Measurements from ENCODE around the gene HTR3C. TPM values are rescaled to one million over a fixed set of nuclear protein-coding genes. Genes with fewer than 3 reads are reported as not detected.
"Not testable (repeated sequence)": the region's sequence is repeated elsewhere in the genome, so short reads cannot be mapped to it uniquely, and the experiment has no call there.

The HTR3C gene
- polyA plus RNA-seq, 3 donors, result not detected

DNA sequence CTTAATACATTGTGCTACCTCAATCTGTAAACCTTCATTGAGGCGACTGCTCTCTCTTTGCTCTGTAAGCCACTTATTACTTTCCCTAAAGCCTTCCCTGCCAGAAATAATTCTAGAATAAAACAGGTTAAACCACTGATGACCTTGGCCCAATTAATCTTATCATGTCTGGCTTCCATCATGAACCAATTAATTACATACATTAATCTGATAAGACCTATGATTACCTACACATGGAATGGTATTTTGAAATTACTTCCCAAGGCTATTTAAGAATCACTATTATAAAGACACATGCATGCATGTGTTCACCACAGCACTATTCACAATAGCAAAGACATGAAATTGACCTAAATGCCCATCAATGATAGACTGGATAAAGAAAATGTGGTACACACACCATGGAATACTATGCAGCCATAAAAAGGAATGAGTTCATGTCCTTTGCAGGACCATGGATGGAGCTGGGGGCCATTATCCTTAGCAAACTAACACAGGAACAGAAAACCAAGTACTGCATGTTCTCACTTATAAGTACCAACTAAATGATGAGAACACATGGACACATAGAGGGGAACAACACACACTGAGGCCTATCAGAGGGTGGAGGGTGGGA, 24.5 kb upstream of the HTR3C start:
- H3K27ac ChIP-seq (ENCODE audit: low read depth, low read length), result not testable (repeated sequence)
- 66 to 91% (median 90%) methylated on average over 1 of the region's 1 CpG for WGBS, 3 donors

DNA sequence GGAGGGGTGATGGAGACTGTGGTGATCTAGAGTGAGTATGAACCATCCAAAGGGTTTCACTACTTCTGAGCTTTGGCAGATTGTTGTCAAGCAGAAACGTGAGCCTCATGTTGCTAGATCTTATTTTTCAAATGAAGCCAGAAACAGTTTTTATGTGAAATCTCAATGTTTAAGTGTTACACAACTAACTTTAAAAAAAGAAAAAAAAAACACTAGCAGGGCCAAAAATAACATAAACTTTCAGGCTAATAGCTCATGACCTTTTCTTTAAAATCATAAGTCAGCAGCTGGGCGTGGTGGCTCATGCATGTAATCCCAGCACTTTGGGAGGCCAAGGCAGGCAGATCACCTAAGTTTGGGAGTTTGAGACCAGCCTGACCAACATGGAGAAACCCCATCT, 23.4 kb upstream of the HTR3C start:
- no peak overlapping the region for H3K27ac ChIP-seq (ENCODE audit: low read depth, low read length)
- WGBS, 3 donors, result 57 to 81% (median 68%) methylated on average over 2 of the region's 2 CpGs

DNA sequence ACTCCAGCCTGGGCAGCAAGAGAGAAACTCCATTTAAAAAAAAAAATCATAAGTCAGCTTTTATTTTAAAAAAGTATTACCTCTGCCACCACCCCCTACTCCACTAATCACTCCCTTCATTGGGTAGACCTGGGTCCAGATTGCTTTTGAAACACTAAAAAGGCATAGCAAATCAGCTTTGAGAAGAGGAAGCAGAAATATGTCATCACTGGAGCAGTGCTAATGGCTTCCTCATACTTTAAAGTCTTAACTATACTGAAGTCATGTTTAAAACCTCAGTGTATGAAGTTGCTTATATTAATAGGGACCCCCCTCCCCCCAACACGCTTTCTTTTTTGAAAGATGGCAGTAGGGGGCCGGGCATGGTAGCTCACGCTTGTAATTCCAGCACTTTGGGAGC, 22.3 kb upstream of the HTR3C start:
- no peak overlapping the region for H3K27ac ChIP-seq (ENCODE audit: low read depth, low read length)
- 74 to 84% (median 77%) methylated on average over 3 of the region's 3 CpGs for WGBS, 3 donors

DNA sequence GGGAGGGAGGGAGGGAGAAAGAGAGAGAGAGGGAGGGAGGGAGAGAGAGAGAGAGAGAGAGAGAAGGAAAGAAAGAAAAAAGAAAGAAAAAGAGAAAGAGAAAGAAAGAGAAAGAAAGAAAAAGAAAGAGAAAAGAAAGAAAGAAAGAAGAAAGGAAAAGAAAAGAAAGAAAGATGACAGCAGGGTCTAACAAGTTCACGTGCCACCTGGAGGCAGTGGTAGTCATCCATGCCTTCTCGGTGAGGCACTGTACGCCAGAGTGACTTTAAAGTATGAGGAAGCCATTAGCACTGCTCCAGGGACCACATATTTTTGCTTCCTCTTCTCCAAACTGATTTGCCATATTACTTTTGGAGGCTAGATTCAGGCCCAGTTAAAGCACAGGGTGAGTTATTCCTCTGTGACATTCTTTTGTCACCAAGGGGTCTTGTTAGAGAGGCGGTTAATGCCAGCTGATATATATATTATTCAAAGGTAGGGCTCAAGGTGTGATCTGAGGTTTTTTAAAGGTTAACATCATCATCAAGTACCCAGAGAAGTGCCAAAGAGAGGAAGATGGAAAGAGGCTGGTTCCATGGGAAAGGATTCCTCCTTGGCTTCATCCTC, 21.6 kb upstream of the HTR3C start, which contains the start of gene HTR3D:
Gene HTR3D (plus strand): TSS at position 556 of the 606 bp plus-strand sequence. CDS start 0 bp downstream, at position 556.
- WGBS, 3 donors, result 57 to 61% (median 58%) methylated on average over 4 of the region's 4 CpGs
- no peak within 1 kb of the TSS for H3K27ac ChIP-seq (ENCODE audit: low read depth, low read length)

DNA sequence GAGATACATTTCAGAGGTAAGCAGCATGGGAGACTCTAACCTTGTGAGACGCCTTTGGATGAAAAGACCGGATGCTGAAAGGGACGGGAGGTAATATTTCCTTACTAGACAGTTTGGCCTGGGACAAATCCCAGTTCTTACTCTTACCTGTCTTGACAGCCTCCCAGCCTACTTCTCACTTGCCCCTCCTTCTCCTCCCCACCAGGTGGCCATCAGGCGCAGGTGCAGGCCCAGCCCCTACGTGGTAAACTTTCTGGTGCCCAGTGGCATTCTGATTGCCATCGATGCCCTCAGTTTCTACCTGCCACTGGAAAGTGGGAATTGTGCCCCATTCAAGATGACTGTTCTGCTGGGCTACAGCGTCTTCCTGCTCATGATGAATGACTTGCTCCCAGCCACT, 15.0 kb upstream of the HTR3C start:
- WGBS, 3 donors, result 66 to 72% (median 72%) methylated on average over 7 of the region's 7 CpGs
- H3K27ac ChIP-seq (ENCODE audit: low read depth, low read length), result no peak overlapping the region

DNA sequence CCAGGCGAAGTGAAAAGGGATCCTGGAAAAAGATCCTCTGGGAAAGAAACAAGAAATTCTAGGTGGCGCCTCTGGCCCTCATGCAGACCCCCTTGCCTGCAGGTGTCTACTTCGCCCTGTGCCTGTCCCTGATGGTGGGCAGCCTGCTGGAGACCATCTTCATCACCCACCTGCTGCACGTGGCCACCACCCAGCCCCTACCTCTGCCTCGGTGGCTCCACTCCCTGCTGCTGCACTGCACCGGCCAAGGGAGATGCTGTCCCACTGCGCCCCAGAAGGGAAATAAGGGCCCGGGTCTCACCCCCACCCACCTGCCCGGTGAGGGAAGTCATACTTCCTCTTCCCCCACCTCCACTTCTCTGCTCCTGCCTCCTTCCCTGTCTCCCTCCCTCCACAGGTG, 14.5 kb upstream of the HTR3C start:
- 76 to 82% (median 78%) methylated on average over 7 to 9 of the region's 9 CpGs for WGBS, 3 donors
- not testable (repeated sequence) for H3K27ac ChIP-seq (ENCODE audit: low read depth, low read length)

DNA sequence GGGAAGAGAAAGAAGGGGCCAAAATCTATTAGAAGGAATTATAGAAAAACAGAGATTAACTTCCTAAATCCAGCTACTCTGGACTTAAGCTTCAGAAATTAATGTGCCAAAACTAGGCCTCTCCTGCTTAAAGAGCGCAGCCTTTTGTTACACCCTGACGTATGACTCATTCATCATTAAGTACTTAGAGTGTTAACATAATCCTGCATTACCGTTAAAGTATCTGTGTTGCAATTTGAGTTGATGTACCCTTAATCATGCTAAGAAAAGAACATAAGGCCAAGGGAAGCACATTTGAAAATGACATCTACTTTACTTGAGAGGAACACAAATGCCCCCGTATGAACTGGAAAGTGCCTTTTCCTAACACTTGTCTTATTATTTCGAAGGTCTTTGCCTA, 13.4 kb upstream of the HTR3C start:
- 56 to 70% (median 57%) methylated on average over 5 of the region's 5 CpGs for WGBS, 3 donors
- H3K27ac ChIP-seq (ENCODE audit: low read depth, low read length), result no peak overlapping the region

DNA sequence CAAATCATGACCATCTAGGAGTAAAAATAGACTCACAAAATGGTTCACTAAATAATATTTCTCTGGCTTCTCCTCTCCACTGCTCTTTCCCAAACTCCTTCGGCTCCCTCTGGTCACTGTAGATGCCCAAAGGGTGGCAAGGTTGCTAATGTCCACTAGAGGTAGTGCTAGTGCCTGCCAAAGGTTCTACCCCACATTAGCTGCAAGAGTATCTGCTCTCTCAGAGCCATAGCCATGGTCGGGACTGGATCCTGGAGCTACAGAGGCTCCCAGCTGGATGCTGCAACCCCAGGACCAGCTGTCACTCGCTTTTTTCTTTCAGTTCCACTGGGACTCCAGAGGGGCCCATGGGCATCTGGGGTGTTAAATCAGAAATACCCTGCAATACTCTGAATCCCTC, 12.8 kb upstream of the HTR3C start:
- no peak overlapping the region for H3K27ac ChIP-seq (ENCODE audit: low read depth, low read length)
- 37 to 58% (median 44%) methylated on average over 3 of the region's 3 CpGs for WGBS, 3 donors

DNA sequence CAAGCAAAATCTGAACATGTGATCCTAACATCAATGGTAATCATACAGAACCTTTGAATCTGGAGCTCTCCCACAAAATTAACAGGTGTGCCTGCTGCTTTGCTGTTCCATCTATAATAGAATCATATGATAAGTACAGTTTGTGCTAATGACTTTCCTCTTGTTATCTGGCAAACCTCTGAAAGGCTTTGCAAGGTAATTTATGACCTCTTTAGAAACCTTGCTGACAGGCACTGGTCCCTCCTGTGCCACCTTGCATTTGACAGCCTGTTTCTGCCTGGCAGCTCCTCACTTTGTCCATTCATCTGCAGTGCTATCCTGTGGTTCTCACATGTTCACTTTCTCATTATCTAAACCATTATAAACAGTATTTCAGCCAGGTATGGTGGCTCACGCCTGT, 10.2 kb upstream of the HTR3C start:
- 81 to 88% (median 83%) methylated on average over 1 of the region's 1 CpG for WGBS, 3 donors
- no peak overlapping the region for H3K27ac ChIP-seq (ENCODE audit: low read depth, low read length)

DNA sequence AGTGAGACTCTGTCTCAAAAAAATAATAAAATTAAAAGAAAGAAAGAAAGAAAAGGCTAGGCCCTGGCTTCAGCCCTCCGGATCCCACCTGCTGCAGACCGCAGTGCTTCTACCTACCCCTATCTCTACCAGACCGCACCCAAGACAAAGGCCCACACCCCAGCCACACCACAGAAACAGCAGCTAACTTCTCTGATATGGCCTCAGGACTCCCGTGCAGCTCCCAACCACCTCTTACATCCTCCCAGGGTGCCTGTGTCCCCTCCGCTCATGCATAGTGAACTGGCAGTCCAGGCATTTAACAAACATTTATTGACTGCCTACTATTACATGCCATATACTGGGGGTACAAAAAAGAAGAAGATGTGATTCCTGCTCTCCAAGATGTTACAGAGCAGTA, 6.9 kb upstream of the HTR3C start:
- WGBS, 3 donors, result 93 to 94% (median 93%) methylated on average over 5 of the region's 5 CpGs

DNA sequence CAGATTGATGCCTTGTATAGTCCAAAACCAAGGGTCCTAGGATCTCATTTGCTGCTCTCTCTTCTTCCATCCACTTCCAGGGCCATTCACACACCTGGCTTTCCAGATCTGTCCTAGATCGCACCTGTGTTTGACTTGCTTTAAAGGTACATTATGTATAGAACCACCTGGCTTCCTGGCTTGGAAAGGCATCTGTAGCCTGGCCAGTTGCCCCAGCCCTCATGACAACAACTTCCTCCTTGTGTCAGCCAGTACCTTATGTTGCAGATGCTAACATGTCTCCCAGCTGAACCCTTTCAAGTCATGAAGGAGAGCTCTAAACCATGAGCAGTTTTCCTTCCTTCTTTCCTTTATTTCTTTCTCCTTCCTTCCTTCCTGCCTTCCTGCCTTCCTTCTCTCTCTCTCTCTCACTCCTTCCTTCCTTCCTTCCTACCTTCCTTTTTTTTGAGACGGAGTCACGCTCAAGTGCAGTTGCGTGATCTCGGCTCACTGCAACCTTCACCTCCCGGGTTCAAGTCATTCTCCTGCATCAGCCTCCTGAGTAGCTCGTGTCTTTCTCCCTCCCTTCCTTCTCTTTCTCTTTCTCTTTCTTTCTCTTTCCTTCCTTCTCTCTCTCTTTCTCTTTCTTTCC, 2.5 kb upstream of the HTR3C start:
- WGBS, 3 donors, result 69 to 79% (median 72%) methylated on average over 7 of the region's 7 CpGs
- no peak overlapping the region for H3K27ac ChIP-seq (ENCODE audit: low read depth, low read length)

More for the DNA sequence above, 6.9 kb upstream of the HTR3C start:
- H3K27ac ChIP-seq (ENCODE audit: low read depth, low read length), result no peak overlapping the region

DNA sequence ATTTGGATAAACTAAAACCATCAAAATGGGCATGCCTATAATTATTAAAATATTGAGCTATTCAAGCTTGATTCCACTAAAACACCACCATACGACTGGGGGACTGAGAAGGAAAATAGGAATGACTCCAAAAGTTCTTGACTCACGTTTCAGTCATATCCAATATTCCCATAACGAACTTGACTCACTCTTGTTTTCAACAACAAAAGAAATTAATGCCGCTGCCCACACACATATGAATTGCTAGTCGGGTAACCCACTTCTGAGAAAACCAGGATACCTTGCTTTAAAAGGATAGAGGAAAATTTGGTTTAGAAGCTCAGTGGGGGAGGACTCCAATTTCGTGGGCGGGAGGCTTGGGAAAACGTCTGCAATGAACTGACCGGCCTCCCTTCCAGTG, 5.2 kb downstream of the HTR3C start:
- WGBS, 3 donors, result 65 to 69% (median 67%) methylated on average over 9 of the region's 9 CpGs
- H3K27ac ChIP-seq (ENCODE audit: low read depth, low read length), result no peak overlapping the region

DNA sequence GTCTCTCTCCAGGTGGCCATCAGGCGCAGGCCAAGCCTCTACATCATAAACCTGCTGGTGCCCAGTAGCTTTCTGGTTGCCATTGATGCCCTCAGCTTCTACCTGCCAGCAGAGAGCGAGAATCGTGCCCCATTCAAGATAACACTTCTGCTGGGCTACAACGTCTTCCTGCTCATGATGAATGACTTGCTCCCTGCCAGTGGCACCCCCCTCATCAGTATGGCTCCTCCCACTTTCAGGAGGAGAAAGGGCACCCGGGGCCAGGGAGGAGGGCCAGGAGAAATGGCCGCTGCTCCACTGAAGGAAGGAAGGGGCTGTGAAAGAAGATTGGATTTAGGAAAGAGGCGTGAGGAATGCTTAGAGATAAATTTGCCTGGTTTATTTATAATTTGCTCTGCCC, 6.6 kb downstream of the HTR3C start:
- 47 to 48% (median 48%) methylated on average over 6 to 7 of the region's 7 CpGs for WGBS, 3 donors
- no peak overlapping the region for H3K27ac ChIP-seq (ENCODE audit: low read depth, low read length)

DNA sequence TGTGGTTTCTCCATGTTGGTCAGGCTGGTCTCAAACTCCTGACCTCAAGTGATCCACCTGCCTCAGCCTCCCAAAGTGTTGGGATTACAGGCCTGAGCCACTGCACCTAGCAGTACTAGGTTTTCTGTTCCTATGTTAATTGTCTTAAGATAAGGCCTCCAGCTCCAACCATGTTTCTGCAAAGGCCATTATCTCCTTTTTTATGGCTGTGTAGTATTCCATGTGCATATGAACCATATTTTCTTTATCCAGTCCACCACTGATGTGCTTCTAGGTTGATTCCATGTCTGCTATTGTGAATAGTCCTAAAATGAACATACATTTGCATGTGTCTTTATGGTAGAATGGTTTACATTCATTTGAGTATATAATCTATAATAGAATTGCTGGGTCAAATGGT, 9.8 kb downstream of the HTR3C start:
- no peak overlapping the region for H3K27ac ChIP-seq (ENCODE audit: low read depth, low read length)

DNA sequence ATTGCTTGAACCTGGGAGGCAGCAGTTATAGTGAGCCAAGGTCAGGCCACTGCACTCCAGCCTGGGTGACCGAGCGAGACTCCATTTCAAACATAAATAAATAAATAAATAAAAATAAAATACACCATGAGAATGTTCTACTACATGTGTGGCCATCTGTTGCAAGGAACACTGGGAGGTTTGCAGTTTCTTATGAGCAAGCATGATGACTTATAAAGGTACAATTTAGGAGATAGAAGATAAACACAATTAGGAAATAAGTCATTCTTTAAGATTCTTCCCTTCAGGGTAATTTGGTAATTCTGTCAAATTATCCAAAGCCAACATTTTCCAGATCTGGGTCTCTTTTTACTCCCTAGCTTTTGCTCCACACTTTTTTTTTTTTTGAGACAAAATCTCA, 13.4 kb downstream of the HTR3C start:
- no peak overlapping the region for H3K27ac ChIP-seq (ENCODE audit: low read depth, low read length)
- WGBS, 3 donors, result 76 to 88% (median 79%) methylated on average over 2 of the region's 2 CpGs

DNA sequence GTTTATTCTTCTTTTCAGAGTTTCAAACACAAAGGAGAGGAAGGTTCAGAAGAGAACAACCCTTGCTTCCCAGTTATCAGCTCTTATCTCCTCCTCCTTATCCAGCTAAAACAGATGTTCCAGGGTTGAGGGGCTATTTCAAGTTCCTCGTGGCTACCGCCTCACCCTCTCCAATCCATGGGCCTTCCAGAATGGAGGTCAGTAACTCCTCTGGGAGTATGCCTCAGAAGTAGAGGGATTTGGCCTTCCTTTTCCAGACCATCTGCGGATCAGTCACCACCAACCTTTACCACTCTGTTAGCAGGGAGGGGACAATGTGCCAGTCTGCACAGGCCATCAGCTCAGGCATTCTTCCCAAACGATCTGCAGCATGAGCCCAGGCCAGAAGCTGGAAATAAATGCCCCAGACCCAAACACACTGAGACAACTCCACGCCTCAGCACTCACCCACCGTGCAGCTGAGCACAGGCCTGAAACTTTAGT, 14.8 kb downstream of the HTR3C start:
- no peak overlapping the region for H3K27ac ChIP-seq (ENCODE audit: low read depth, low read length)
- WGBS, 3 donors, result 69 to 75% (median 70%) methylated on average over 6 of the region's 6 CpGs

DNA sequence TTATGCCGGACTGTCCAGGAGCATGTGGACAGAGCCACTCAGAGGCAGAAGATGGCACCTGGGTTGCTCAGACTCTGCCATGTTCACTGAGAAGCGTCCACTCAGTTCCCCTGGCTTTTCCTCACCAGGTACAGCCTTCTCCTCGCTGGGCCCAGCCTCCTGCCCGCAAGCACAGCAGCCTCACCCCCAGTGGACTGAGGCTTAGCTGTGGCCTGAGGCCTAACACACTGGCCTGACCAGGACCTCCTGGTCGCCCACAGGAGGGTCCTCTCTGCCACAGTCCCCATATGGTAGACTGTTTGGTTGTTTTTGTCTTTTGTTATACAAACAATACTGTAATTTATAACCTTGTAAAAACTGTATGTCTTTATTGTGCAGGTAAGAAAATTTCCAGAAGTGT, 15.5 kb downstream of the HTR3C start:
- H3K27ac ChIP-seq (ENCODE audit: low read depth, low read length), result no peak overlapping the region
- WGBS, 3 donors, result 93 to 94% (median 93%) methylated on average over 5 of the region's 5 CpGs

DNA sequence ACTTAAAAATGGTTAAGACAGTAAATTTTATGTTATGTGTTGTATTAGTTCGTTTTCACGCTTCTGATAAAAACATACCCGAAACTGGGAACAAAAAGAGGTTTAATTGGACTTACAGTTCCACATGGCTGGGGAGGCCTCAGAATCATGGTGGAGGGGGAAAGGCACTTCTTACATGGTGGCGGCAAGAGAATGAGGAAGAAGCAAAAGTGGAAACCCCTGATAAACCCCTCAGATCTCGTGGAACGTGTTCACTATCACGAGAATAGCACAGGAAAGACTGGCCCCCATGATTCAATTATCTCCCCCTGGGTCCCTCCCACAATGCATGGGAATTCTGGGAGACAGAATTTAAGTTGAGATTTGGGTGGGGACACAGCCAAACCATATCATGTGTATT, 18.3 kb downstream of the HTR3C start:
- 91 to 96% (median 93%) methylated on average over 7 of the region's 7 CpGs for WGBS, 3 donors

DNA sequence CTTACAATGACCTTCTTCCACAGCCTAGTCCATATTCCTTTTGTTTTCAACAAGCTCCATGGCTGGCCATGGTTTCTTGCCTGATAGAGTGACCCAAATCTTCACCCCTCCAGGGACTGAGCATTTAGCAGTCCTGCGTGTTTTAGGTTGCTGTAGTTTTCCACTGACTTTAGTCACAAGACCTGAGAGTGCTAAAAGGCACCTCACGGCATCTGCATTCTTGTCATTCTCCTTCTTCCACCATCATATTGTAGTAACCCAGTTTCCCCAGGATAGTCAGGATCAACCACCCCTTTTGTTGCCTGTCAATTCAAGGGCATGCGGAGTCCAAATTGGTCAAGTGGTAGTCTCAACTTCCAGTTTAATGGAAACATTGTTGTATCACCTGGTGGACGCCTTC, 20.8 kb downstream of the HTR3C start:
- no peak overlapping the region for H3K27ac ChIP-seq (ENCODE audit: low read depth, low read length)
- WGBS, 3 donors, result 73 to 81% (median 74%) methylated on average over 4 of the region's 4 CpGs

More for the DNA sequence above, 18.3 kb downstream of the HTR3C start:
- H3K27ac ChIP-seq (ENCODE audit: low read depth, low read length), result not testable (repeated sequence)

DNA sequence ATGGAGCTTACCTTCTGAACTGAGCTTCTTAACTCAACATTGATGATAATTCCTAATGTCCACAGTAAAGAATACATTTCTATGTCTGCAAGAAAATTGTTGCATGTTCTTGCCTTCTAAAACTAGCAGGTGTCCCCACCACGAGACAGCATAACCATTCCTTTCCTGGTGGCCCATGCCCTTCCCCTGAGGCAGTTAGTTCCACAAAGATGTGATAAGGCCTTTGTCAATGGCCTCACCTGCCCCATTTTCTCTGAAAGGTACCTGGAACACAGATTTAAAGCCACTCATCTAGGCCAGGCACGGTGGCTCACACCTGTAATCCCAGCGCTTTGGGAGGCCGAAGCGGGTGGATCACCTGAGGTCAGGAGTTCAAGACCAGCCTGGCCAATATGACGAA, 23.1 kb downstream of the HTR3C start:
- 89 to 91% (median 90%) methylated on average over 6 of the region's 6 CpGs for WGBS, 3 donors
- no peak overlapping the region for H3K27ac ChIP-seq (ENCODE audit: low read depth, low read length)
